K562 (cell line): ENCODE results near the gene RCC1. TPM values are rescaled to one million over a fixed set of nuclear protein-coding genes. Genes with fewer than 3 reads are reported as not detected.

Source experiments
- ATF1 ChIP-seq, 2 experiments: fragments of 450-650 bp in 1 of 2; IDR thresholded peaks; 2 replicates each; pipeline ENCODE4 v1.6.1; 2016; ENCODE audit warnings: missing compliant biosample characterization in 1 of 2, missing genetic modification characterization in 1 of 2
- BDP1 ChIP-seq: IDR thresholded peaks from 3 replicates; pipeline ENCODE4 v1.6.1; 2011; ENCODE audit not compliant: insufficient read length, insufficient read depth
- CBFB ChIP-seq: sonication (generic); formaldehyde crosslinking; IDR thresholded peaks from 2 replicates; pipeline ENCODE4 v1.4.0; 2020; ENCODE audit warnings: mild to moderate bottlenecking, missing genetic modification reagents
- DACH1 ChIP-seq: fragments of 450-650 bp; IDR thresholded peaks from 2 replicates; pipeline ENCODE4 v1.6.1; 2018; ENCODE audit not compliant: partially characterized antibody
- ESRRA ChIP-seq: fragments of 450-650 bp; IDR thresholded peaks from 2 replicates; pipeline ENCODE4 v1.6.1; 2014; ENCODE audit warnings: low read depth, mild to moderate bottlenecking, moderate library complexity, borderline replicate concordance
- GABPA ChIP-seq: fragments of 200-800 bp; sonication (Bioruptor generic); conservative IDR thresholded peaks from 2 replicates; pipeline ENCODE4 v1.6.1; 2016; ENCODE audit warnings: low read depth, missing genetic modification characterization, missing compliant biosample characterization
- HDAC1 ChIP-seq, 2 experiments: fragments of 450-650 bp; IDR thresholded peaks; 2 replicates each; pipeline ENCODE4 v1.6.1; 2016 to 2017; ENCODE audit warnings: inconsistent platforms in 1 of 2, mild to moderate bottlenecking in 1 of 2, moderate library complexity in 1 of 2
- HES1 ChIP-seq: fragments of 450-650 bp; IDR thresholded peaks from 2 replicates; pipeline ENCODE4 v1.6.1; 2016; ENCODE audit warnings: low read depth, mild to moderate bottlenecking, moderate library complexity
- L3MBTL2 ChIP-seq: fragments of 450-650 bp; IDR thresholded peaks from 2 replicates; pipeline ENCODE4 v1.6.1; 2016; ENCODE audit warnings: mild to moderate bottlenecking, moderate library complexity
- POLR3A ChIP-seq: IDR thresholded peaks from 2 replicates; pipeline ENCODE4 v1.6.1; 2011; ENCODE audit warnings: borderline replicate concordance, mild to moderate bottlenecking, moderate library complexity; ENCODE audit not compliant: insufficient read length, insufficient read depth; ENCODE audit errors: extremely low read depth
- RAD51 ChIP-seq: fragments of 450-650 bp; IDR thresholded peaks from 2 replicates; pipeline ENCODE4 v1.7.1; 2016; ENCODE audit warnings: low read depth, mild to moderate bottlenecking, borderline replicate concordance
- RFX5 ChIP-seq: IDR thresholded peaks from 2 replicates; pipeline ENCODE4 v1.6.1; 2011; ENCODE audit warnings: low read depth, mild to moderate bottlenecking, improper control_type of control experiment, low read length
- ZFP1 ChIP-seq: fragments of 450-650 bp; formaldehyde crosslinking; IDR thresholded peaks from 2 replicates; pipeline ENCODE4 v1.4.0; 2020; ENCODE audit warnings: mild to moderate bottlenecking, mixed read lengths
- ZNF431 ChIP-seq: sonication (generic); formaldehyde crosslinking; IDR thresholded peaks from 2 replicates; pipeline ENCODE4 v1.8.0; 2022; ENCODE audit warnings: mild to moderate bottlenecking, missing genetic modification reagents
- ZNF551 ChIP-seq: fragments of 250-450 bp; sonication (Bioruptor Pico); IDR thresholded peaks from 2 replicates; pipeline ENCODE4 v1.5.0; 2021; ENCODE audit warnings: mild to moderate bottlenecking, moderate library complexity
- ZNF707 ChIP-seq: fragments of 250-450 bp; sonication (Bioruptor Pico); conservative IDR thresholded peaks from 2 replicates; pipeline ENCODE4 v1.8.0; 2022; ENCODE audit warnings: inconsistent platforms, mild to moderate bottlenecking, moderate library complexity
- polyA plus RNA-seq, 8 experiments: library from polyadenylated mRNA; depleted of rRNA in 4 of 8; stranded (reverse) in 5 of 8; unstranded in 3 of 8; fragments of >200 nt; fragmentation: Nextera tagmentation in 2 of 8; fragmentation: Illumina TruSeq in 1 of 8; extraction: Ambion mirVana in 2 of 8; extraction: Trizol in 1 of 8; gene quantifications; 2 replicates each; pipeline versions ENCODE4 v1.2.1 to v1.2.3, GENCODE V29; 2011 to 2014; ENCODE audit warnings: inconsistent platforms in 1 of 8, missing spikeins in 1 of 8
- total RNA-seq, 7 experiments: library from RNA; depleted of rRNA in 6 of 7; stranded (reverse); fragments of >200 nt in 6 of 7; fragmentation: Illumina TruSeq in 2 of 7; extraction: Trizol in 2 of 7; gene quantifications; 2 replicates each; pipeline versions ENCODE4 v1.2.1 to v1.2.3, GENCODE V29; 2011 to 2021; ENCODE audit warnings: low replicate concordance in 1 of 7
- TF ChIP-seq, protein P1 (sequence below): fragments of 450-650 bp; IDR thresholded peaks from 2 replicates; pipeline ENCODE4 v1.6.1; 2017; ENCODE audit warnings: antibody characterized with exemption, mild to moderate bottlenecking
- TF ChIP-seq, protein P2 (sequence below): fragments of 200-800 bp; sonication (Bioruptor generic); IDR thresholded peaks from 2 replicates; pipeline ENCODE4 v1.6.1; 2016; ENCODE audit warnings: missing genetic modification characterization, missing compliant biosample characterization

Gene RCC1
- total and polyA plus RNA-seq, 9 of the 15 experiments (the other 6 are each of a cell fraction or from before 2014, with no cell fraction given) = 16.4 to 202 (median 107) TPM

GRCh38 chr1:28518745-28519341 is 13.0 kb downstream of the RCC1 start (continued):
- TF ChIP-seq, protein P1, sequence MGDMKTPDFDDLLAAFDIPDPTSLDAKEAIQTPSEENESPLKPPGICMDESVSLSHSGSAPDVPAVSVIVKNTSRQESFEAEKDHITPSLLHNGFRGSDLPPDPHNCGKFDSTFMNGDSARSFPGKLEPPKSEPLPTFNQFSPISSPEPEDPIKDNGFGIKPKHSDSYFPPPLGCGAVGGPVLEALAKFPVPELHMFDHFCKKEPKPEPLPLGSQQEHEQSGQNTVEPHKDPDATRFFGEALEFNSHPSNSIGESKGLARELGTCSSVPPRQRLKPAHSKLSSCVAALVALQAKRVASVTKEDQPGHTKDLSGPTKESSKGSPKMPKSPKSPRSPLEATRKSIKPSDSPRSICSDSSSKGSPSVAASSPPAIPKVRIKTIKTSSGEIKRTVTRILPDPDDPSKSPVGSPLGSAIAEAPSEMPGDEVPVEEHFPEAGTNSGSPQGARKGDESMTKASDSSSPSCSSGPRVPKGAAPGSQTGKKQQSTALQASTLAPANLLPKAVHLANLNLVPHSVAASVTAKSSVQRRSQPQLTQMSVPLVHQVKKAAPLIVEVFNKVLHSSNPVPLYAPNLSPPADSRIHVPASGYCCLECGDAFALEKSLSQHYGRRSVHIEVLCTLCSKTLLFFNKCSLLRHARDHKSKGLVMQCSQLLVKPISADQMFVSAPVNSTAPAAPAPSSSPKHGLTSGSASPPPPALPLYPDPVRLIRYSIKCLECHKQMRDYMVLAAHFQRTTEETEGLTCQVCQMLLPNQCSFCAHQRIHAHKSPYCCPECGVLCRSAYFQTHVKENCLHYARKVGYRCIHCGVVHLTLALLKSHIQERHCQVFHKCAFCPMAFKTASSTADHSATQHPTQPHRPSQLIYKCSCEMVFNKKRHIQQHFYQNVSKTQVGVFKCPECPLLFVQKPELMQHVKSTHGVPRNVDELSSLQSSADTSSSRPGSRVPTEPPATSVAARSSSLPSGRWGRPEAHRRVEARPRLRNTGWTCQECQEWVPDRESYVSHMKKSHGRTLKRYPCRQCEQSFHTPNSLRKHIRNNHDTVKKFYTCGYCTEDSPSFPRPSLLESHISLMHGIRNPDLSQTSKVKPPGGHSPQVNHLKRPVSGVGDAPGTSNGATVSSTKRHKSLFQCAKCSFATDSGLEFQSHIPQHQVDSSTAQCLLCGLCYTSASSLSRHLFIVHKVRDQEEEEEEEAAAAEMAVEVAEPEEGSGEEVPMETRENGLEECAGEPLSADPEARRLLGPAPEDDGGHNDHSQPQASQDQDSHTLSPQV = peak; percentile 86
- TF ChIP-seq ZNF551 = no peak
- TF ChIP-seq ESRRA = peak; percentile 79
- TF ChIP-seq GABPA (tag) = peak; percentile 5; the same call in 1 of the 2 replicates
- peak; percentile 88; the same call in 1 of the 2 replicates for TF ChIP-seq L3MBTL2
- peak in 1 of 2 experiments; percentile 77; a peak in 2 of 4 replicates for TF ChIP-seq HDAC1 (IDR thresholded peaks at IDR 0.05)
- TF ChIP-seq HES1 = no peak
- peak; percentile 6 for TF ChIP-seq DACH1
- no peak for TF ChIP-seq BDP1
- TF ChIP-seq ZNF431 (CRISPR knock-in tag) = no peak
- TF ChIP-seq RFX5 = no peak
- TF ChIP-seq CBFB = peak; percentile 92
- TF ChIP-seq ZFP1 (CRISPR knock-in tag) = no peak
- TF ChIP-seq, protein P2, sequence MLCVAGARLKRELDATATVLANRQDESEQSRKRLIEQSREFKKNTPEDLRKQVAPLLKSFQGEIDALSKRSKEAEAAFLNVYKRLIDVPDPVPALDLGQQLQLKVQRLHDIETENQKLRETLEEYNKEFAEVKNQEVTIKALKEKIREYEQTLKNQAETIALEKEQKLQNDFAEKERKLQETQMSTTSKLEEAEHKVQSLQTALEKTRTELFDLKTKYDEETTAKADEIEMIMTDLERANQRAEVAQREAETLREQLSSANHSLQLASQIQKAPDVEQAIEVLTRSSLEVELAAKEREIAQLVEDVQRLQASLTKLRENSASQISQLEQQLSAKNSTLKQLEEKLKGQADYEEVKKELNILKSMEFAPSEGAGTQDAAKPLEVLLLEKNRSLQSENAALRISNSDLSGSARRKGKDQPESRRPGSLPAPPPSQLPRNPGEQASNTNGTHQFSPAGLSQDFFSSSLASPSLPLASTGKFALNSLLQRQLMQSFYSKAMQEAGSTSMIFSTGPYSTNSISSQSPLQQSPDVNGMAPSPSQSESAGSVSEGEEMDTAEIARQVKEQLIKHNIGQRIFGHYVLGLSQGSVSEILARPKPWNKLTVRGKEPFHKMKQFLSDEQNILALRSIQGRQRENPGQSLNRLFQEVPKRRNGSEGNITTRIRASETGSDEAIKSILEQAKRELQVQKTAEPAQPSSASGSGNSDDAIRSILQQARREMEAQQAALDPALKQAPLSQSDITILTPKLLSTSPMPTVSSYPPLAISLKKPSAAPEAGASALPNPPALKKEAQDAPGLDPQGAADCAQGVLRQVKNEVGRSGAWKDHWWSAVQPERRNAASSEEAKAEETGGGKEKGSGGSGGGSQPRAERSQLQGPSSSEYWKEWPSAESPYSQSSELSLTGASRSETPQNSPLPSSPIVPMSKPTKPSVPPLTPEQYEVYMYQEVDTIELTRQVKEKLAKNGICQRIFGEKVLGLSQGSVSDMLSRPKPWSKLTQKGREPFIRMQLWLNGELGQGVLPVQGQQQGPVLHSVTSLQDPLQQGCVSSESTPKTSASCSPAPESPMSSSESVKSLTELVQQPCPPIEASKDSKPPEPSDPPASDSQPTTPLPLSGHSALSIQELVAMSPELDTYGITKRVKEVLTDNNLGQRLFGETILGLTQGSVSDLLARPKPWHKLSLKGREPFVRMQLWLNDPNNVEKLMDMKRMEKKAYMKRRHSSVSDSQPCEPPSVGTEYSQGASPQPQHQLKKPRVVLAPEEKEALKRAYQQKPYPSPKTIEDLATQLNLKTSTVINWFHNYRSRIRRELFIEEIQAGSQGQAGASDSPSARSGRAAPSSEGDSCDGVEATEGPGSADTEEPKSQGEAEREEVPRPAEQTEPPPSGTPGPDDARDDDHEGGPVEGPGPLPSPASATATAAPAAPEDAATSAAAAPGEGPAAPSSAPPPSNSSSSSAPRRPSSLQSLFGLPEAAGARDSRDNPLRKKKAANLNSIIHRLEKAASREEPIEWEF (CRISPR knock-in tag) = peak; percentile 47; the same call in 1 of the 2 replicates
- no peak for TF ChIP-seq ATF1 (CRISPR knock-in tag; IDR thresholded peaks at IDR 0.05)
- peak; percentile 90 for TF ChIP-seq ATF1 (tag; IDR thresholded peaks at IDR 0.05)
- peak; percentile 31; the same call in 1 of the 2 replicates for TF ChIP-seq RAD51
- no peak for TF ChIP-seq ZNF707
- no peak for TF ChIP-seq POLR3A
